Common myeloid progenitor, CD34-positive (primary cell): ENCODE results near the gene TAF6. TPM values are rescaled to one million over a fixed set of nuclear protein-coding genes. Genes with fewer than 3 reads are reported as not detected.

Source experiments
- CTCF ChIA-PET: fragments of 350-600 bp; sonication (Branson Sonifier 250); formaldehyde crosslinking; loops from one replicate; lab custom pipeline; 2021; ENCODE audit warnings: antibody characterized with exemption; lab: Charles Lee
- POLR2A ChIA-PET: fragments of 350-600 bp; sonication (Branson Sonifier 250); formaldehyde crosslinking; loops from one replicate; lab custom pipeline; 2021; ENCODE audit warnings: antibody characterized with exemption; lab: Charles Lee
- DNase-seq, 3 donors: peaks; one replicate each; pipeline versions ENCODE4 v3.0.0 to v3.0.0-alpha.2; 2013
- H3K27ac ChIP-seq, 2 experiments: 1 replicate in 1 of 2; 2 replicates in 1 of 2; pipeline ENCODE4 v1.7.0; 2013; ENCODE audit warnings: inconsistent platforms in 2 of 2, low read length in 2 of 2, mild to moderate bottlenecking in 2 of 2, low read depth in 1 of 2, moderate library complexity in 1 of 2; ENCODE audit not compliant: severe bottlenecking in 2 of 2, insufficient read depth in 1 of 2, poor library complexity in 1 of 2
- H3K27me3 ChIP-seq, 5 experiments: replicated peaks in 2 of 5; 1 replicate in 3 of 5; 2 replicates in 2 of 5; pipeline versions ENCODE4 v1.6.1 to v1.7.0; 2013; ENCODE audit warnings: low read length in 4 of 5, mild to moderate bottlenecking in 2 of 5, moderate library complexity in 2 of 5, inconsistent platforms in 1 of 5; ENCODE audit not compliant: insufficient read depth in 5 of 5, control insufficient read depth in 4 of 5
- H3K36me3 ChIP-seq, 4 experiments: 1 replicate in 2 of 4; 2 replicates in 2 of 4; pipeline versions ENCODE4 v1.6.1 to v1.7.0; 2013; ENCODE audit warnings: low read length in 3 of 4, control low read depth in 1 of 4, mild to moderate bottlenecking in 1 of 4; ENCODE audit not compliant: control insufficient read depth in 4 of 4, insufficient read depth in 4 of 4
- H3K4me1 ChIP-seq, 4 experiments: 1 replicate in 3 of 4; 2 replicates in 1 of 4; pipeline versions ENCODE4 v1.6.1 to v1.7.1; 2013; ENCODE audit warnings: low read length in 3 of 4, mild to moderate bottlenecking in 3 of 4, control low read depth in 1 of 4, inconsistent platforms in 1 of 4, moderate library complexity in 1 of 4; ENCODE audit not compliant: control insufficient read depth in 4 of 4, insufficient read depth in 4 of 4; ENCODE audit errors: control extremely low read depth in 1 of 4
- H3K4me3 ChIP-seq, 7 experiments: 1 replicate in 4 of 7; 2 replicates in 3 of 7; pipeline versions ENCODE4 v1.5.1 to v1.7.0; 2013; ENCODE audit warnings: mild to moderate bottlenecking in 7 of 7, low read length in 6 of 7, moderate library complexity in 6 of 7, inconsistent platforms in 2 of 7, low read depth in 2 of 7, control low read depth in 1 of 7; ENCODE audit not compliant: insufficient read depth in 4 of 7, control insufficient read depth in 1 of 7; ENCODE audit errors: extremely low read depth in 1 of 7
- H3K9me3 ChIP-seq, 5 experiments: 1 replicate in 4 of 5; 2 replicates in 1 of 5; pipeline versions ENCODE4 v1.6.1 to v1.7.1; 2013; ENCODE audit warnings: low read length in 4 of 5, mild to moderate bottlenecking in 2 of 5, inconsistent platforms in 1 of 5, low read depth in 1 of 5, moderate library complexity in 1 of 5; ENCODE audit not compliant: control insufficient read depth in 4 of 5, insufficient read depth in 2 of 5; ENCODE audit errors: control extremely low read depth in 1 of 5
- WGBS: methylation state at CpG from one replicate; pipeline ENCODE4 v1.1.5; 2013; ENCODE audit not compliant: insufficient coverage; 5-methylcytosine and 5-hydroxymethylcytosine counted together
- polyA plus RNA-seq: library from polyadenylated mRNA; unstranded; fragments of 120-200 nt; gene quantifications from one replicate; pipeline ENCODE4 v1.2.1, GENCODE V29; 2013

TAF6 gene
- polyA plus RNA-seq, result 26.6 TPM

- POLR2A ChIA-PET, result interaction anchor here (1.2 kb wide), 1 partner anchor 18 kb away, joined by 4 read pairs; the partner anchor contains the start of genes AP4M1 and MCM7
Observed at GRCh38 chr7:100119072-100119969, at the start of gene TAF6, which contains the start of gene CNPY4. TAF6 (minus strand) TSS chr7:100119358; CDS start chr7:100114209, 5,149 bp downstream. CNPY4 (plus strand) TSS chr7:100119634; CDS start chr7:100119745, 111 bp downstream.

DNA sequence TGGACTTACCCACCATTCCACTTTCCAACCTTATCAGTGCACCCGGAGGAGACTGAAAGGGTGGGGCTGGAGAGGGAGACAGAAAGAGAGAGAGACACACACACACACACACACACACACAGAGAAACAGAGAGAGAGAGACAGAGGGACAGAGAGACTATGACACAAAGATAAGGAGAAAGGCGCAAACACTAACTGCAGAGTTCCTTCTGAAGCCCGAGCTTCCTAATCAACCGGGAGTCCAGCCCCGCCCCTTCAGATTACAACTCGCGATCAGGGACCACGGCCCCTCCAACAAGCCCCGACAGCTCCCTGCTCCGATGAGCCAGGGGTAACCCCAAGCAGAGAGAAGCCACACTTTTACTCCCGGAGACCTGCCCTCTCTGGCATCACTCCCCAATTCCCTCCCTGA is 48.8 kb upstream of the TAF6 start:
- peak overlapping the region in 6 of 7 experiments; percentile 9 to 65 (median 48) for H3K4me3 ChIP-seq
- no peaks in the 10 kb centered on the region for H3K36me3 ChIP-seq
- H3K27ac ChIP-seq, result peak overlapping the region in 1 of 2 experiments; percentile 58
- no peaks in the 10 kb centered on the region for H3K9me3 ChIP-seq
- peaks cover 0 to 40% (median 33%) of the 10 kb centered on the region in 4 experiments for H3K4me1 ChIP-seq
- WGBS, result 1% methylated on average over 10 of the region's 11 CpGs
- ChIA-PET POLR2A (interaction anchor here (1.0 kb wide), 1 partner anchor 11 kb away, joined by 4 read pairs; no protein-coding TSS in a partner anchor), CTCF (interaction anchor here (1.2 to 2.7 kb wide), 6 partner anchors 8 to 49 kb away, joined by 3 to 12 read pairs (median 3); no protein-coding TSS in a partner anchor)
- DNase-seq, result peak in 1 of 3 donors; percentile 54
- peaks cover 0 to 46% (median 18%) of the 10 kb centered on the region in 5 experiments for H3K27me3 ChIP-seq

More at GRCh38 chr7:100119072-100119969, at the start of gene TAF6, which contains the start of gene CNPY4:
- no peaks in the 10 kb centered on the region for H3K9me3 ChIP-seq
- WGBS, result 0% methylated on average over 38 of the region's 49 CpGs
- H3K36me3 ChIP-seq, result peaks cover 0 to 1% (median 0%) of the 10 kb centered on the region in 4 experiments
- DNase-seq, result peak; percentile 94 to 97 (median 96)
- CTCF ChIA-PET, result interaction anchor here (0.9 to 1.8 kb wide), 4 partner anchors 10 to 31 kb away, joined by 3 to 5 read pairs (median 4); no protein-coding TSS in a partner anchor
- H3K4me3 ChIP-seq, result peak within 1 kb of the TSS; percentile 73 to 97 (median 94)
- H3K27ac ChIP-seq, result peak within 1 kb of the TSS; percentile 97 to 99
- H3K27me3 ChIP-seq, result no peaks in the 10 kb centered on the region
- H3K4me1 ChIP-seq, result peaks cover 2 to 22% (median 12%) of the 10 kb centered on the region in 4 experiments

GRCh38 chr7:100166970-100167911 is 48.1 kb upstream of the TAF6 start:
- WGBS, result 12% methylated on average over 8 of the region's 14 CpGs
- Histone ChIP-seq H3K27me3 (peaks cover 0 to 46% (median 19%) of the 10 kb centered on the region in 5 experiments), H3K4me3 (peak overlapping the region in 4 of 7 experiments; percentile 42 to 65 (median 60)), H3K9me3 (no peaks in the 10 kb centered on the region), H3K27ac (peak overlapping the region in 1 of 2 experiments; percentile 58), H3K36me3 (no peaks in the 10 kb centered on the region), H3K4me1 (peaks cover 0 to 40% (median 33%) of the 10 kb centered on the region in 4 experiments)
- ChIA-PET POLR2A (interaction anchor here (1.0 kb wide), 1 partner anchor 11 kb away, joined by 4 read pairs; no protein-coding TSS in a partner anchor), CTCF (interaction anchor here (1.1 to 2.7 kb wide), 8 partner anchors 8 to 50 kb away, joined by 3 to 12 read pairs (median 3); no protein-coding TSS in a partner anchor)
- peak in 1 of 3 donors; percentile 23 for DNase-seq

- H3K36me3 ChIP-seq, result no peaks in the 10 kb centered on the region
- WGBS, result 63% methylated on average over 15 of the region's 16 CpGs
- ChIA-PET CTCF (interaction anchor here (0.8 to 2.7 kb wide), 7 partner anchors 9 to 56 kb away, joined by 3 to 12 read pairs (median 3); no protein-coding TSS in a partner anchor), POLR2A (interaction anchor here (0.7 kb wide), 1 partner anchor 169 kb away, joined by 4 read pairs; no protein-coding TSS in a partner anchor)
- no peak overlapping the region for H3K27ac ChIP-seq
- H3K9me3 ChIP-seq, result no peaks in the 10 kb centered on the region
- no peak for DNase-seq
- peaks cover 0 to 35% (median 30%) of the 10 kb centered on the region in 4 experiments for H3K4me1 ChIP-seq
- H3K27me3 ChIP-seq, result peaks cover 0 to 42% (median 17%) of the 10 kb centered on the region in 5 experiments
- no peak overlapping the region for H3K4me3 ChIP-seq
Observed at GRCh38 chr7:100166317-100166940, 47.3 kb upstream of the TAF6 start.

DNA sequence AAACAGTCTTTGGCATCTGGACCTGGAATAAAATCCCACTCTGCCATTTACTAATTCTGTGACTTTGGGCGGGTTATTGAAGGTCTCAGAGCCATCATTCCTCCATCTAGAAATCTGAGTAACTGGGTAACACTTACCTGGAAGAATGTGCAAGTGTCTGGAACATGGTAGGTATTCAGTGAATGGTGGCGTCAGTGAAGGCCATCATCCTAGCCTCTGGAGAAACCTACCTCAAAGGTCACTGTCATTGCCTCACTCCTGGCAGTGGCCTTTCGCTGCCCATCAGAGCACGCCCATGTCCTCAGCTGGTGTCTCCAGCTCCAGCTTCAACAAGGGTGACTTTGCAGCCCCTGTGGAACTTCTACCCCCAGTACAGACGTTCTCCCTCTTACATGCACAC is 44.7 kb upstream of the TAF6 start:
- WGBS, result 100% methylated on average over 3 of the region's 5 CpGs

More for the DNA sequence above, 44.7 kb upstream of the TAF6 start:
- ChIA-PET POLR2A (no interaction called here), CTCF (no interaction called here)
- H3K4me1 ChIP-seq, result peaks cover 0 to 31% (median 28%) of the 10 kb centered on the region in 4 experiments
- peaks cover 0 to 24% (median 14%) of the 10 kb centered on the region in 5 experiments for H3K27me3 ChIP-seq
- H3K9me3 ChIP-seq, result no peaks in the 10 kb centered on the region
- DNase-seq, result no peak
- no peaks in the 10 kb centered on the region for H3K36me3 ChIP-seq
- no peak overlapping the region for H3K27ac ChIP-seq
- no peak overlapping the region for H3K4me3 ChIP-seq
